ENCODE results near the gene TNRC6C. TPM values are rescaled to one million over a fixed set of nuclear protein-coding genes. Genes with fewer than 3 reads are reported as not detected.

TNRC6C gene
- total and polyA plus RNA-seq, 2 of the 13 experiments (the other 11 are each of a cell fraction or from before 2014, with no cell fraction given): 0.66 to 4.9 TPM

- TF ChIP-seq ZNF605 (CRISPR knock-in tag; IDR thresholded peaks at IDR 0.05) (no peak), ZNF609 (CRISPR knock-in tag; IDR thresholded peaks at IDR 0.05; ENCODE audit: borderline replicate concordance) (peak; percentile 77; the same call in 1 of the 2 replicates), ZNF674 (CRISPR knock-in tag; IDR thresholded peaks at IDR 0.05; ENCODE audit: low read depth) (no peak), ZNF234 (CRISPR knock-in tag; conservative IDR thresholded peaks at IDR 0.05) (no peak), ZNF672 (CRISPR knock-in tag; IDR thresholded peaks at IDR 0.05) (no peak), PRMT3 (CRISPR knock-in tag; IDR thresholded peaks at IDR 0.05; ENCODE audit: borderline replicate concordance, low read depth) (peak; percentile 64; the same call in 1 of the 2 replicates), CBFB (CRISPR knock-in tag; IDR thresholded peaks at IDR 0.05) (no peak), DNMT3B (CRISPR knock-in tag; conservative IDR thresholded peaks at IDR 0.05) (no peak), ZNF589 (CRISPR knock-in tag; conservative IDR thresholded peaks at IDR 0.05) (no peak), JARID2 (CRISPR knock-in tag; IDR thresholded peaks at IDR 0.05; ENCODE audit: insufficient replicate concordance) (no peak), TBL1XR1 (IDR thresholded peaks at IDR 0.05; ENCODE audit: borderline replicate concordance, low read length, partially characterized antibody) (no peak)
- TF ChIP-seq, protein P1, sequence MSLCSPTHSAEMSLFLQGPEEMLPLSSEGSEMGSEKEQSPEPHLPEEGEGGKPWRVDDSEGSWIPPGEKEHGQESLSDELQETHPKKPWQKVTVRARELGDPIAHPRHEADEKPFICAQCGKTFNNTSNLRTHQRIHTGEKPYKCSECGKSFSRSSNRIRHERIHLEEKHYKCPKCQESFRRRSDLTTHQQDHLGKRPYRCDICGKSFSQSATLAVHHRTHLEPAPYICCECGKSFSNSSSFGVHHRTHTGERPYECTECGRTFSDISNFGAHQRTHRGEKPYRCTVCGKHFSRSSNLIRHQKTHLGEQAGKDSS (CRISPR knock-in tag; IDR thresholded peaks at IDR 0.05; ENCODE audit: borderline replicate concordance, low read depth): peak; percentile 95; the same call in 1 of the 2 replicates
- TF ChIP-seq, protein P2, sequence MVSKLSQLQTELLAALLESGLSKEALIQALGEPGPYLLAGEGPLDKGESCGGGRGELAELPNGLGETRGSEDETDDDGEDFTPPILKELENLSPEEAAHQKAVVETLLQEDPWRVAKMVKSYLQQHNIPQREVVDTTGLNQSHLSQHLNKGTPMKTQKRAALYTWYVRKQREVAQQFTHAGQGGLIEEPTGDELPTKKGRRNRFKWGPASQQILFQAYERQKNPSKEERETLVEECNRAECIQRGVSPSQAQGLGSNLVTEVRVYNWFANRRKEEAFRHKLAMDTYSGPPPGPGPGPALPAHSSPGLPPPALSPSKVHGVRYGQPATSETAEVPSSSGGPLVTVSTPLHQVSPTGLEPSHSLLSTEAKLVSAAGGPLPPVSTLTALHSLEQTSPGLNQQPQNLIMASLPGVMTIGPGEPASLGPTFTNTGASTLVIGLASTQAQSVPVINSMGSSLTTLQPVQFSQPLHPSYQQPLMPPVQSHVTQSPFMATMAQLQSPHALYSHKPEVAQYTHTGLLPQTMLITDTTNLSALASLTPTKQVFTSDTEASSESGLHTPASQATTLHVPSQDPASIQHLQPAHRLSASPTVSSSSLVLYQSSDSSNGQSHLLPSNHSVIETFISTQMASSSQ (IDR thresholded peaks at IDR 0.05; ENCODE audit: low read depth): no peak
- TF ChIP-seq, protein P2 (CRISPR knock-in tag; IDR thresholded peaks at IDR 0.05; ENCODE audit: borderline replicate concordance): 0 out of 2 replicates have a peak, but pooled peaks have one; percentile 16
- TF ChIP-seq, protein P3, sequence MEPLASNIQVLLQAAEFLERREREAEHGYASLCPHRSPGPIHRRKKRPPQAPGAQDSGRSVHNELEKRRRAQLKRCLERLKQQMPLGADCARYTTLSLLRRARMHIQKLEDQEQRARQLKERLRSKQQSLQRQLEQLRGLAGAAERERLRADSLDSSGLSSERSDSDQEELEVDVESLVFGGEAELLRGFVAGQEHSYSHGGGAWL (CRISPR knock-in tag; IDR thresholded peaks at IDR 0.05): peak; percentile 43; the same call in 1 of the 2 replicates
These were observed 186.5 kb downstream of the TNRC6C start (continued) for GRCh38 chr17:78144736-78145641.
